GM12892 (cell line): ENCODE results near the gene WRAP53.

Experiments
- POLR2A ChIP-seq: IDR thresholded peaks from 2 replicates; pipeline ENCODE4 v1.6.1; 2011; ENCODE audit warnings: low read depth, low read length, control low read depth
- POLR2AphosphoS5 ChIP-seq: IDR thresholded peaks from 2 replicates; pipeline ENCODE4 v1.6.1; 2011; ENCODE audit warnings: low read depth, low read length, control low read depth
- TAF1 ChIP-seq: IDR thresholded peaks from 2 replicates; pipeline ENCODE4 v1.6.1; 2011; ENCODE audit warnings: low read depth, mild to moderate bottlenecking, control low read depth, low read length, borderline replicate concordance

- TF ChIP-seq POLR2AphosphoS5 (no peak), POLR2A (no peak), TAF1 (no peak)
Measured at GRCh38 chr17:7646457-7646856, 41.8 kb upstream of the WRAP53 start.
